NCI-H1092 (cell line): ENCODE results near the gene PKN1.
A peak's percentile ranks its signal among the peaks of the same experiment; 100 is the strongest.

Experiments
- DNase-seq: peaks from one replicate; lab custom pipeline; 2025; lab: John Stamatoyannopoulos, UW

PKN1 gene

GRCh38 chr19:14515501-14516047 is 82.5 kb downstream of the PKN1 start:
- DNase-seq, result no peak

- DNase-seq, result no peak
These were observed 83.0 kb downstream of the PKN1 start for GRCh38 chr19:14516048-14516534.

- no peak for DNase-seq
These were observed 83.8 kb downstream of the PKN1 start for GRCh38 chr19:14516746-14517438.

GRCh38 chr19:14517446-14517839 is 84.3 kb downstream of the PKN1 start:
- DNase-seq, result no peak

- peak; percentile 35 for DNase-seq
These were observed 84.9 kb downstream of the PKN1 start, which contains the start of gene DNAJB1 for GRCh38 chr19:14517840-14518505. DNAJB1 (minus strand) TSS chr19:14518397; CDS start chr19:14518349, 48 bp downstream.

- DNase-seq, result no peak
These were observed 86.2 kb downstream of the PKN1 start for GRCh38 chr19:14519245-14519859.

- no peak for DNase-seq
These were observed 86.8 kb downstream of the PKN1 start for GRCh38 chr19:14519860-14520407.

- no peak for DNase-seq
These were observed 87.4 kb downstream of the PKN1 start for GRCh38 chr19:14520543-14520942.
